ENCODE measurements around the gene RAPGEF3. TPM values are rescaled to one million over a fixed set of nuclear protein-coding genes. Genes with fewer than 3 reads are reported as not detected.

The RAPGEF3 gene
- total and polyA plus RNA-seq, 8 donors, result 10.8 to 28.9 (median 16.5) TPM

DNA sequence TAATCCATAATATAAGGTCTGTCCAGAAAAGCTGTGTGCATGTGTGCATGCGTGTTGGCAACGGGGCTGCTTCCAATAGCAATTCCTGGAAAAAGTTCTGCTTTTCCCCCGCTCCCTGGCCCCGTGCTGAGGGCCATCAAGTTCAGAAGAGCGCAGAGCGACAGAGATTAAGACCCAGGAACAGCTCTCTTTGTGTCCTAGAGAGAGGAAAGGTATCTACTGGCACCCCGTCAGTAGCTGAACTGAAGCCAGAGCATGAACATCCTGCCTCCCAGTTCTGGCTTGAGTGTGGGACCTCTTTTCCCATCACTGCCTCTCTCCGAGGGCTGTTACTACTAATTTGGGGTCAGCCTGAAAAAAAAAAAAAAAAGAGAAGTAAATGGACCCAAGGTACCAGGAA, 45.5 kb upstream of the RAPGEF3 start:
- TF ChIP-seq, protein P1, sequence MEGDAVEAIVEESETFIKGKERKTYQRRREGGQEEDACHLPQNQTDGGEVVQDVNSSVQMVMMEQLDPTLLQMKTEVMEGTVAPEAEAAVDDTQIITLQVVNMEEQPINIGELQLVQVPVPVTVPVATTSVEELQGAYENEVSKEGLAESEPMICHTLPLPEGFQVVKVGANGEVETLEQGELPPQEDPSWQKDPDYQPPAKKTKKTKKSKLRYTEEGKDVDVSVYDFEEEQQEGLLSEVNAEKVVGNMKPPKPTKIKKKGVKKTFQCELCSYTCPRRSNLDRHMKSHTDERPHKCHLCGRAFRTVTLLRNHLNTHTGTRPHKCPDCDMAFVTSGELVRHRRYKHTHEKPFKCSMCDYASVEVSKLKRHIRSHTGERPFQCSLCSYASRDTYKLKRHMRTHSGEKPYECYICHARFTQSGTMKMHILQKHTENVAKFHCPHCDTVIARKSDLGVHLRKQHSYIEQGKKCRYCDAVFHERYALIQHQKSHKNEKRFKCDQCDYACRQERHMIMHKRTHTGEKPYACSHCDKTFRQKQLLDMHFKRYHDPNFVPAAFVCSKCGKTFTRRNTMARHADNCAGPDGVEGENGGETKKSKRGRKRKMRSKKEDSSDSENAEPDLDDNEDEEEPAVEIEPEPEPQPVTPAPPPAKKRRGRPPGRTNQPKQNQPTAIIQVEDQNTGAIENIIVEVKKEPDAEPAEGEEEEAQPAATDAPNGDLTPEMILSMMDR (IDR thresholded peaks at IDR 0.05), result no peak
- H3K4me1 ChIP-seq, result peaks cover 80 to 100% of the 10 kb centered on the region in 2 donors
- no peaks in the 10 kb centered on the region for H3K27me3 ChIP-seq
- DNase-seq (no peak), ATAC-seq (no peak)
- intact Hi-C loops (cut with DNase I), result no loop called here
- H3K36me3 ChIP-seq, result peaks cover 0 to 7% of the 10 kb centered on the region in 2 donors
- no peaks in the 10 kb centered on the region for H3K9me3 ChIP-seq
- H3K27ac ChIP-seq, result peak overlapping the region in 1 of 2 donors; percentile 87
- no peak overlapping the region for H3K4me3 ChIP-seq

DNA sequence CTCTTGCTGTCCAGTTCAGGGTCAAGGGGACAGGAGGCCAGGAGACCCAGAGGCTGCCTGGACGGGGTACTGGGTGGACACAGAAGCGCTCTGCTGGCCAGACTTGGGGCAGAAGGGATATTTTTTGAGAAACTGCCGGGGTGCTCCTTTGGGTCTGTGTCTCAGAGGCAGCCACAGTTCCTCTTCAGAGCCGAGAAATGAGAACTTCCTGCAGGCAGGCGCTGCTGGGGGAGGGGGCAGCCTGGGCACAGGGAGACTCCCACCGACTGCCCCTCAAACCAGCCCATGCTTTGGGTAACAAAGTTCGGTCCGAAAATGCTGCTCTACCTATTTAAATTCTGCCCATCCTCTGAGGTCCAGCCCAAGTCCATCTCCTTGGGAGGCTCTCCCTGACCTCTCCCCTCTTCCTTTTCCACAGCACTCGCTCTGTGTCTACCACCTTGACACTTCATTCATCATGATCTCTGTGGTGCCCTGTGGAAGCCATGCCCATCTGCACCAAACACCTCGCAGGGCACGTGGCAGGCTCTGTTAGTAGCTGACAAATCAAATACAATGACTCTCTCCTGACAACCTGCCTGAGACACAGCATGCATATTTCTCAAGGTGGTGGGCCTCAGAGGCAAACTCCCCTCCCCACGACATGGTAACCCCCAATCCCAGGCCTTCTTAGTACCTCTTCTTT, 44.7 kb upstream of the RAPGEF3 start:
- no peaks in the 10 kb centered on the region for H3K9me3 ChIP-seq
- peaks cover 72 to 93% of the 10 kb centered on the region in 2 donors for H3K4me1 ChIP-seq
- H3K4me3 ChIP-seq, result no peak overlapping the region
- no peaks in the 10 kb centered on the region for H3K27me3 ChIP-seq
- DNase-seq, result peak in 1 of 4 donors; percentile 83
- no peak for ATAC-seq
- H3K36me3 ChIP-seq, result peaks cover 0 to 15% of the 10 kb centered on the region in 2 donors
- intact Hi-C loops (cut with DNase I), result no loop called here
- peak overlapping the region; percentile 46 to 87 for H3K27ac ChIP-seq
- TF ChIP-seq, protein P1 (IDR thresholded peaks at IDR 0.05), result no peak

- peaks cover 0 to 23% of the 10 kb centered on the region in 2 donors for H3K36me3 ChIP-seq
- peaks cover 62 to 83% of the 10 kb centered on the region in 2 donors for H3K4me1 ChIP-seq
- H3K27me3 ChIP-seq, result no peaks in the 10 kb centered on the region
- intact Hi-C loops (cut with DNase I), result no loop called here
- no peaks in the 10 kb centered on the region for H3K9me3 ChIP-seq
- no peak for DNase-seq
- ATAC-seq, result no peak
- H3K4me3 ChIP-seq, result no peak overlapping the region
- peak overlapping the region; percentile 46 to 87 for H3K27ac ChIP-seq
- TF ChIP-seq, protein P1 (IDR thresholded peaks at IDR 0.05), result no peak
Observed at GRCh38 chr12:47802312-47802711, 43.6 kb upstream of the RAPGEF3 start.

- intact Hi-C loops (cut with DNase I), result no loop called here
- Histone ChIP-seq H3K27me3 (no peaks in the 10 kb centered on the region), H3K36me3 (peaks cover 0 to 28% of the 10 kb centered on the region in 2 donors), H3K9me3 (no peaks in the 10 kb centered on the region), H3K27ac (peak overlapping the region in 1 of 2 donors; percentile 87), H3K4me1 (peaks cover 57 to 79% of the 10 kb centered on the region in 2 donors), H3K4me3 (no peak overlapping the region)
- ATAC-seq (no peak), DNase-seq (no peak)
- TF ChIP-seq, protein P1 (IDR thresholded peaks at IDR 0.05), result no peak
Observed at GRCh38 chr12:47801904-47802246, 43.2 kb upstream of the RAPGEF3 start.

GRCh38 chr12:47801170-47801903, 42.7 kb upstream of the RAPGEF3 start:
- intact Hi-C loops (cut with DNase I), result no loop called here
- peaks cover 3 to 33% of the 10 kb centered on the region in 2 donors for H3K36me3 ChIP-seq
- peak overlapping the region in 1 of 2 donors; percentile 87 for H3K27ac ChIP-seq
- H3K9me3 ChIP-seq, result no peaks in the 10 kb centered on the region
- H3K4me3 ChIP-seq, result no peak overlapping the region
- ATAC-seq, result peak; percentile 40
- TF ChIP-seq, protein P1 (IDR thresholded peaks at IDR 0.05), result peak; percentile 15 to 20
- H3K27me3 ChIP-seq, result no peaks in the 10 kb centered on the region
- H3K4me1 ChIP-seq, result peaks cover 54 to 73% of the 10 kb centered on the region in 2 donors
- peak in 2 of 4 donors; percentile 60 to 85 for DNase-seq
